Astrocyte (in vitro differentiated cells and primary cell): Measurements from ENCODE around the gene PLBD1. TPM values are rescaled to one million over a fixed set of nuclear protein-coding genes. Genes with fewer than 3 reads are reported as not detected.

Experiments
- DNase-seq: peaks from one replicate; pipeline ENCODE4 v3.0.0-alpha.2; 2010; ENCODE audit warnings: low read depth
- FAIRE-seq: peaks from 2 replicates; lab custom pipeline; 2011; peaks lifted over from hg19 to GRCh38; lab: Jason Lieb, UNC
- H2AFZ ChIP-seq: 2 replicates; pipeline ENCODE4 v1.6.0; 2012; ENCODE audit warnings: low read depth, low read length, inconsistent platforms
- H3K27ac ChIP-seq: 2 replicates; pipeline ENCODE4 v1.5.1; 2011; ENCODE audit warnings: low read depth, low read length, inconsistent platforms
- H3K27me3 ChIP-seq: 2 replicates; pipeline ENCODE4 v1.6.0; 2011; ENCODE audit warnings: low read length, inconsistent platforms; ENCODE audit not compliant: insufficient read depth
- H3K36me3 ChIP-seq: 2 replicates; pipeline ENCODE4 v1.5.1; 2011; ENCODE audit warnings: low read length, inconsistent platforms; ENCODE audit not compliant: insufficient read depth
- H3K4me1 ChIP-seq: 2 replicates; pipeline ENCODE4 v1.5.1; 2011; ENCODE audit warnings: low read length, inconsistent platforms; ENCODE audit not compliant: insufficient read depth
- H3K4me2 ChIP-seq: 2 replicates; pipeline ENCODE4 v1.6.0; 2012; ENCODE audit warnings: low read length, inconsistent platforms
- H3K4me3 ChIP-seq: 2 replicates; pipeline ENCODE4 v1.5.1; 2011; ENCODE audit warnings: low read depth, mild to moderate bottlenecking, low read length, inconsistent platforms; ENCODE audit not compliant: insufficient read depth
- H3K79me2 ChIP-seq: 2 replicates; pipeline ENCODE4 v1.6.0; 2012; ENCODE audit warnings: mild to moderate bottlenecking, low read length, inconsistent platforms; ENCODE audit not compliant: insufficient read depth
- H3K9ac ChIP-seq: 2 replicates; pipeline ENCODE4 v1.6.0; 2012; ENCODE audit warnings: mild to moderate bottlenecking, low read length, inconsistent platforms
- H3K9me3 ChIP-seq: 2 replicates; pipeline ENCODE4 v1.5.1; 2012; ENCODE audit warnings: low read depth, mild to moderate bottlenecking, low read length, inconsistent platforms; ENCODE audit not compliant: insufficient read depth
- H4K20me1 ChIP-seq: 2 replicates; pipeline ENCODE4 v1.6.0; 2012; ENCODE audit warnings: low read length, inconsistent platforms; ENCODE audit not compliant: insufficient read depth
- H3K27ac Mint-ChIP-seq: one replicate; pipeline ENCODE4 v1.8.0; 2021; ENCODE audit warnings: mild to moderate bottlenecking, mixed read lengths; ENCODE audit not compliant: unreplicated experiment
- H3K27me3 Mint-ChIP-seq: one replicate; pipeline ENCODE4 v1.8.0; 2021; ENCODE audit warnings: low read depth, mixed read lengths; ENCODE audit not compliant: unreplicated experiment
- H3K36me3 Mint-ChIP-seq: one replicate; pipeline ENCODE4 v1.8.0; 2021; ENCODE audit warnings: low read depth, mixed read lengths; ENCODE audit not compliant: unreplicated experiment
- H3K4me1 Mint-ChIP-seq: one replicate; pipeline ENCODE4 v1.8.0; 2021; ENCODE audit warnings: low read depth, mixed read lengths; ENCODE audit not compliant: unreplicated experiment
- H3K4me3 Mint-ChIP-seq: one replicate; pipeline ENCODE4 v1.8.0; 2021; ENCODE audit warnings: mild to moderate bottlenecking, moderate library complexity, mixed read lengths; ENCODE audit not compliant: unreplicated experiment
- H3K9me3 Mint-ChIP-seq: one replicate; pipeline ENCODE4 v1.8.0; 2021; ENCODE audit warnings: mild to moderate bottlenecking, mixed read lengths; ENCODE audit not compliant: unreplicated experiment
- CTCF ChIP-seq: IDR thresholded peaks from 2 replicates; pipeline ENCODE4 v1.5.1; 2011; ENCODE audit warnings: low read depth, mild to moderate bottlenecking, inconsistent platforms, low read length, moderate library complexity; ENCODE audit not compliant: insufficient read depth
- EZH2 ChIP-seq: IDR thresholded peaks from 2 replicates; pipeline ENCODE4 v1.6.1; 2012; ENCODE audit warnings: mild to moderate bottlenecking, low read length, inconsistent platforms; ENCODE audit not compliant: insufficient read depth
- total RNA-seq: library from RNA; stranded (reverse); gene quantifications from 2 replicates; pipeline ENCODE4 v1.2.1, GENCODE V29; 2021

The PLBD1 gene
- total RNA-seq, 1 donor from 2014 or later = 0.57 TPM

GRCh38 chr12:14521822-14522221 is 45.9 kb downstream of the PLBD1 start:
- Histone ChIP-seq H2AFZ (no peak overlapping the region), H3K9me3 (peaks cover 7% of the 10 kb centered on the region), H3K9ac (no peak overlapping the region), H3K36me3 (no peaks in the 10 kb centered on the region), H3K4me2 (no peak overlapping the region), H3K4me1 (no peaks in the 10 kb centered on the region), H3K4me3 (no peak overlapping the region), H3K27me3 (no peaks in the 10 kb centered on the region), H4K20me1 (no peaks in the 10 kb centered on the region), H3K27ac (no peak overlapping the region), H3K79me2 (no peaks in the 10 kb centered on the region)
- H3K27me3 Mint-ChIP-seq = no peaks in the 10 kb centered on the region
- H3K4me1 Mint-ChIP-seq = no peaks in the 10 kb centered on the region
- TF ChIP-seq CTCF = no peak
- no peak for TF ChIP-seq EZH2
- H3K4me3 Mint-ChIP-seq = no peak overlapping the region
- FAIRE-seq (no peak), DNase-seq (no peak)
- peaks cover 13% of the 10 kb centered on the region for H3K36me3 Mint-ChIP-seq
- no peak overlapping the region for H3K27ac Mint-ChIP-seq
- H3K9me3 Mint-ChIP-seq = peaks cover 35% of the 10 kb centered on the region

DNA sequence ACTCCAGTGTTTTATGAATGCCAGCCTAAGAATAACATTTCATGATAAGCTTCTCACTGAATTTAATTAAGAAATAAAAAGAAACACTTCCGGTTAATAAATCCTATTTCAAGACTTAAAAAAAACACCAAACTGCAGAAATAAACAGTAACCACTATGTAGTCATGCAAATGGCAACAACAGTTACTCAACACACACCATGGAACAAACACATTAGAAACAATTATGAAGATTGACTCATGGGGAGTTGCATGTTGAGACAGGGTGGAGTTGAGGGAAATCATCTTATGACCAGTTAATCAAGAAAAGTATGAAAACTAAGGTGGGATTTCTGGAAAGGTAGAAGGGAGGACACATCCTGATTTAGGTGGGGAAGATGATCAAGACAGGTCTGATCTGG is 52.7 kb downstream of the PLBD1 start:
- Mint-ChIP-seq H3K4me3 (no peak overlapping the region), H3K27me3 (no peaks in the 10 kb centered on the region), H3K36me3 (peaks cover 12% of the 10 kb centered on the region), H3K27ac (no peak overlapping the region), H3K4me1 (no peaks in the 10 kb centered on the region), H3K9me3 (no peaks in the 10 kb centered on the region)
- Histone ChIP-seq H3K4me2 (no peak overlapping the region), H3K27me3 (no peaks in the 10 kb centered on the region), H3K9me3 (no peaks in the 10 kb centered on the region), H3K9ac (no peak overlapping the region), H3K4me1 (no peaks in the 10 kb centered on the region), H3K36me3 (no peaks in the 10 kb centered on the region), H3K79me2 (no peaks in the 10 kb centered on the region), H4K20me1 (no peaks in the 10 kb centered on the region), H3K4me3 (no peak overlapping the region), H2AFZ (no peak overlapping the region), H3K27ac (no peak overlapping the region)
- no peak for DNase-seq
- TF ChIP-seq EZH2 (no peak), CTCF (no peak)
- no peak for FAIRE-seq

DNA sequence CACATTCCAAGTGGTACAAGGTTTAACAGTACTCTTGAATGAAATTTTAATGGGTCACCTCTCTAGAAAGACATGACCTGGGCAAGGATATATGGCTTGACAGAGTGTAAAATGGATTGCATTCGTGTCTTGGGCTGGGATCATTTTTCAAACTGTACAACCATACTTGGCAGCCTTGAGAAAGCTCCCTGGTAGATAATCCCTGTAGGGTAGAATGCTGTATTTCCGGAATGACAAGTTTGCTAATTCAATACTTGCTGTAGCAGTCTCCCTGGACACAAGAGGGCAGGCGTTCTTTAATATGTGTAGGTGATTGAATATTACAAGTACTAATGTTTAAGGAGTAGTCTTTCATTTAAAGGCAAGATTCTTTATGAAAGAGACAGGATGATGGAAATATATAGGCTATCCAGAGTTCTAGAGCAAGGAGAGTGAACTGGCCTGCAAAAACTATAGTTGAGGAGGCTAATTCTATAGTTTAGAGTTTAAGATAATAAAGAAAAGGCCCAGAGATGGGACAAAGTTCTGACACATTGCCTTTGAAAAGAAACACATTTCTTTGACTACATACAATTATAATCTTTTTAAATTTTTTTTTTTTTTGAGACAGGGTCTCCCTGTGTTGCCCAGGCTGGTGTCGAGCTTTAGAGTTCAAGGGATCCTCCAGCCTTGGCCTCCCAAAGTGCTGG is 53.4 kb downstream of the PLBD1 start:
- H2AFZ ChIP-seq = no peak overlapping the region
- peaks cover 18% of the 10 kb centered on the region for H3K36me3 Mint-ChIP-seq
- no peaks in the 10 kb centered on the region for H3K9me3 Mint-ChIP-seq
- no peaks in the 10 kb centered on the region for H3K36me3 ChIP-seq
- no peak overlapping the region for H3K27ac ChIP-seq
- FAIRE-seq (no peak), DNase-seq (peak; percentile 3)
- no peaks in the 10 kb centered on the region for H3K4me1 ChIP-seq
- H3K4me3 Mint-ChIP-seq = no peak overlapping the region
- H3K9me3 ChIP-seq = no peaks in the 10 kb centered on the region
- H3K4me2 ChIP-seq = no peak overlapping the region
- no peaks in the 10 kb centered on the region for H4K20me1 ChIP-seq
- H3K27ac Mint-ChIP-seq = no peak overlapping the region
- H3K9ac ChIP-seq = no peak overlapping the region
- H3K4me3 ChIP-seq = no peak overlapping the region
- H3K79me2 ChIP-seq = no peaks in the 10 kb centered on the region
- no peaks in the 10 kb centered on the region for H3K4me1 Mint-ChIP-seq
- H3K27me3 Mint-ChIP-seq = no peaks in the 10 kb centered on the region
- TF ChIP-seq EZH2 (no peak), CTCF (peak; percentile 23)
- H3K27me3 ChIP-seq = no peaks in the 10 kb centered on the region
